GM23338 (cell line): ENCODE results near the gene ANGPTL2. TPM values are rescaled to one million over a fixed set of nuclear protein-coding genes. Genes with fewer than 3 reads are reported as not detected.

Experiments
- ATAC-seq: fragments of 200-7000 bp; cut with Tn5 transposase; 3 replicates; pipeline ENCODE4 v1.9.1; 2020
- DNase-seq: peaks from one replicate; pipeline ENCODE4 v3.0.0-alpha.2; 2015; ENCODE audit warnings: low spot score
- H2AFZ ChIP-seq: fragments of 200-600 bp; sonication (generic); 2 replicates; pipeline ENCODE4 v1.8.0; 2016; ENCODE audit warnings: antibody characterized with exemption, mild to moderate bottlenecking, moderate library complexity
- H3F3A ChIP-seq: fragments of 200-600 bp; sonication (generic); replicated peaks from 2 replicates; pipeline ENCODE4 v1.8.0; 2017; ENCODE audit warnings: antibody characterized with exemption, mixed run types, low read depth
- H3K27ac ChIP-seq: fragments of 200-600 bp; sonication (generic); 2 replicates; pipeline ENCODE4 v1.6.1; 2016; ENCODE audit warnings: low read depth
- H3K27me3 ChIP-seq: fragments of 200-600 bp; sonication (generic); 2 replicates; pipeline ENCODE4 v1.8.0; 2016; ENCODE audit warnings: mild to moderate bottlenecking, mixed run types, moderate library complexity; ENCODE audit not compliant: insufficient read depth
- H3K36me3 ChIP-seq: fragments of 200-600 bp; sonication (generic); 2 replicates; pipeline ENCODE4 v1.8.0; 2016; ENCODE audit warnings: mild to moderate bottlenecking; ENCODE audit not compliant: insufficient read depth
- H3K4me1 ChIP-seq: fragments of 200-600 bp; sonication (generic); 2 replicates; pipeline ENCODE4 v1.8.0; 2016; ENCODE audit warnings: mild to moderate bottlenecking, moderate library complexity; ENCODE audit not compliant: insufficient read depth
- H3K4me2 ChIP-seq: fragments of 200-600 bp; sonication (generic); 2 replicates; pipeline ENCODE4 v1.7.1; 2017; ENCODE audit warnings: mixed run types
- H3K4me3 ChIP-seq: fragments of 200-600 bp; sonication (generic); 2 replicates; pipeline ENCODE4 v1.6.1; 2016; ENCODE audit warnings: mixed run types
- H3K79me2 ChIP-seq: fragments of 200-600 bp; sonication (generic); replicated peaks from 2 replicates; pipeline ENCODE4 v1.8.0; 2017; ENCODE audit warnings: mild to moderate bottlenecking; ENCODE audit not compliant: insufficient read depth
- H3K9me2 ChIP-seq: fragments of 200-600 bp; sonication (generic); 2 replicates; pipeline ENCODE4 v1.8.0; 2017; ENCODE audit not compliant: insufficient read depth
- H4K20me1 ChIP-seq: fragments of 200-600 bp; sonication (generic); replicated peaks from 2 replicates; pipeline ENCODE4 v1.8.0; 2017; ENCODE audit warnings: mild to moderate bottlenecking; ENCODE audit not compliant: insufficient read depth
- H3K27ac Mint-ChIP-seq: 2 replicates; pipeline ENCODE4 v1.8.0; 2020; ENCODE audit warnings: inconsistent platforms, mild to moderate bottlenecking, moderate library complexity, mixed read lengths
- H3K27me3 Mint-ChIP-seq: 3 replicates; pipeline ENCODE4 v1.8.0; 2022; ENCODE audit warnings: low read depth, mild to moderate bottlenecking, moderate library complexity, mixed read lengths, inconsistent platforms; ENCODE audit not compliant: insufficient read depth, poor library complexity
- H3K36me3 Mint-ChIP-seq: 3 replicates; pipeline ENCODE4 v1.8.0; 2021; ENCODE audit warnings: low read depth, mild to moderate bottlenecking, inconsistent platforms, moderate library complexity, mixed read lengths
- H3K4me1 Mint-ChIP-seq: 3 replicates; pipeline ENCODE4 v1.8.0; 2020; ENCODE audit warnings: mild to moderate bottlenecking, inconsistent platforms, mixed read lengths
- H3K4me3 Mint-ChIP-seq: 3 replicates; pipeline ENCODE4 v1.8.0; 2021; ENCODE audit warnings: moderate library complexity, mild to moderate bottlenecking, inconsistent platforms, mixed read lengths
- H3K9me3 Mint-ChIP-seq: 3 replicates; pipeline ENCODE4 v1.8.0; 2020; ENCODE audit warnings: moderate library complexity, mild to moderate bottlenecking, inconsistent platforms, mixed read lengths
- ETS1 ChIP-seq: IDR thresholded peaks from 2 replicates; pipeline ENCODE4 v1.6.1; 2016; ENCODE audit warnings: antibody characterized with exemption
- EZH2 ChIP-seq: fragments of 200-600 bp; sonication (generic); IDR thresholded peaks from one replicate; pipeline ENCODE4 v1.8.0; 2017; ENCODE audit warnings: antibody characterized with exemption, mild to moderate bottlenecking, low read depth; ENCODE audit not compliant: unreplicated experiment
- EZH2phosphoT487 ChIP-seq: fragments of 200-600 bp; sonication (generic); IDR thresholded peaks from one replicate; pipeline ENCODE4 v1.8.1; 2018; ENCODE audit warnings: antibody characterized with exemption; ENCODE audit not compliant: unreplicated experiment
- JUNB ChIP-seq: IDR thresholded peaks from one replicate; pipeline ENCODE4 v1.6.1; 2016; ENCODE audit warnings: antibody characterized with exemption; ENCODE audit not compliant: unreplicated experiment
- ZNF114 ChIP-seq: fragments of 250-450 bp; sonication (Bioruptor Pico); IDR thresholded peaks from 2 replicates; pipeline ENCODE4 v1.5.0; 2020; ENCODE audit warnings: mild to moderate bottlenecking, moderate library complexity
- polyA plus RNA-seq: library from polyadenylated mRNA; unstranded; fragments of >200 nt; fragmentation: Nextera tagmentation; extraction: Ambion mirVana; gene quantifications from 2 replicates; pipeline ENCODE4 v1.2.1, GENCODE V29; 2016
- total RNA-seq: library from RNA; depleted of rRNA; stranded (reverse); fragments of >200 nt; shearing (Covaris generic); gene quantifications from 2 replicates; pipeline ENCODE4 v1.2.3, GENCODE V29; 2014
- TF ChIP-seq, protein P1 (sequence below): fragments of 250-450 bp; sonication (Bioruptor Pico); IDR thresholded peaks from 2 replicates; pipeline ENCODE4 v1.5.0; 2020; ENCODE audit warnings: mild to moderate bottlenecking, moderate library complexity
- TF ChIP-seq, protein P2 (sequence below): IDR thresholded peaks from one replicate; pipeline ENCODE4 v1.6.1; 2018; ENCODE audit warnings: antibody characterized with exemption; ENCODE audit not compliant: unreplicated experiment

ANGPTL2 gene
- total and polyA plus RNA-seq, 2 experiments from 2014 or later: 2.9 to 5.2 TPM

- TF ChIP-seq, protein P1, sequence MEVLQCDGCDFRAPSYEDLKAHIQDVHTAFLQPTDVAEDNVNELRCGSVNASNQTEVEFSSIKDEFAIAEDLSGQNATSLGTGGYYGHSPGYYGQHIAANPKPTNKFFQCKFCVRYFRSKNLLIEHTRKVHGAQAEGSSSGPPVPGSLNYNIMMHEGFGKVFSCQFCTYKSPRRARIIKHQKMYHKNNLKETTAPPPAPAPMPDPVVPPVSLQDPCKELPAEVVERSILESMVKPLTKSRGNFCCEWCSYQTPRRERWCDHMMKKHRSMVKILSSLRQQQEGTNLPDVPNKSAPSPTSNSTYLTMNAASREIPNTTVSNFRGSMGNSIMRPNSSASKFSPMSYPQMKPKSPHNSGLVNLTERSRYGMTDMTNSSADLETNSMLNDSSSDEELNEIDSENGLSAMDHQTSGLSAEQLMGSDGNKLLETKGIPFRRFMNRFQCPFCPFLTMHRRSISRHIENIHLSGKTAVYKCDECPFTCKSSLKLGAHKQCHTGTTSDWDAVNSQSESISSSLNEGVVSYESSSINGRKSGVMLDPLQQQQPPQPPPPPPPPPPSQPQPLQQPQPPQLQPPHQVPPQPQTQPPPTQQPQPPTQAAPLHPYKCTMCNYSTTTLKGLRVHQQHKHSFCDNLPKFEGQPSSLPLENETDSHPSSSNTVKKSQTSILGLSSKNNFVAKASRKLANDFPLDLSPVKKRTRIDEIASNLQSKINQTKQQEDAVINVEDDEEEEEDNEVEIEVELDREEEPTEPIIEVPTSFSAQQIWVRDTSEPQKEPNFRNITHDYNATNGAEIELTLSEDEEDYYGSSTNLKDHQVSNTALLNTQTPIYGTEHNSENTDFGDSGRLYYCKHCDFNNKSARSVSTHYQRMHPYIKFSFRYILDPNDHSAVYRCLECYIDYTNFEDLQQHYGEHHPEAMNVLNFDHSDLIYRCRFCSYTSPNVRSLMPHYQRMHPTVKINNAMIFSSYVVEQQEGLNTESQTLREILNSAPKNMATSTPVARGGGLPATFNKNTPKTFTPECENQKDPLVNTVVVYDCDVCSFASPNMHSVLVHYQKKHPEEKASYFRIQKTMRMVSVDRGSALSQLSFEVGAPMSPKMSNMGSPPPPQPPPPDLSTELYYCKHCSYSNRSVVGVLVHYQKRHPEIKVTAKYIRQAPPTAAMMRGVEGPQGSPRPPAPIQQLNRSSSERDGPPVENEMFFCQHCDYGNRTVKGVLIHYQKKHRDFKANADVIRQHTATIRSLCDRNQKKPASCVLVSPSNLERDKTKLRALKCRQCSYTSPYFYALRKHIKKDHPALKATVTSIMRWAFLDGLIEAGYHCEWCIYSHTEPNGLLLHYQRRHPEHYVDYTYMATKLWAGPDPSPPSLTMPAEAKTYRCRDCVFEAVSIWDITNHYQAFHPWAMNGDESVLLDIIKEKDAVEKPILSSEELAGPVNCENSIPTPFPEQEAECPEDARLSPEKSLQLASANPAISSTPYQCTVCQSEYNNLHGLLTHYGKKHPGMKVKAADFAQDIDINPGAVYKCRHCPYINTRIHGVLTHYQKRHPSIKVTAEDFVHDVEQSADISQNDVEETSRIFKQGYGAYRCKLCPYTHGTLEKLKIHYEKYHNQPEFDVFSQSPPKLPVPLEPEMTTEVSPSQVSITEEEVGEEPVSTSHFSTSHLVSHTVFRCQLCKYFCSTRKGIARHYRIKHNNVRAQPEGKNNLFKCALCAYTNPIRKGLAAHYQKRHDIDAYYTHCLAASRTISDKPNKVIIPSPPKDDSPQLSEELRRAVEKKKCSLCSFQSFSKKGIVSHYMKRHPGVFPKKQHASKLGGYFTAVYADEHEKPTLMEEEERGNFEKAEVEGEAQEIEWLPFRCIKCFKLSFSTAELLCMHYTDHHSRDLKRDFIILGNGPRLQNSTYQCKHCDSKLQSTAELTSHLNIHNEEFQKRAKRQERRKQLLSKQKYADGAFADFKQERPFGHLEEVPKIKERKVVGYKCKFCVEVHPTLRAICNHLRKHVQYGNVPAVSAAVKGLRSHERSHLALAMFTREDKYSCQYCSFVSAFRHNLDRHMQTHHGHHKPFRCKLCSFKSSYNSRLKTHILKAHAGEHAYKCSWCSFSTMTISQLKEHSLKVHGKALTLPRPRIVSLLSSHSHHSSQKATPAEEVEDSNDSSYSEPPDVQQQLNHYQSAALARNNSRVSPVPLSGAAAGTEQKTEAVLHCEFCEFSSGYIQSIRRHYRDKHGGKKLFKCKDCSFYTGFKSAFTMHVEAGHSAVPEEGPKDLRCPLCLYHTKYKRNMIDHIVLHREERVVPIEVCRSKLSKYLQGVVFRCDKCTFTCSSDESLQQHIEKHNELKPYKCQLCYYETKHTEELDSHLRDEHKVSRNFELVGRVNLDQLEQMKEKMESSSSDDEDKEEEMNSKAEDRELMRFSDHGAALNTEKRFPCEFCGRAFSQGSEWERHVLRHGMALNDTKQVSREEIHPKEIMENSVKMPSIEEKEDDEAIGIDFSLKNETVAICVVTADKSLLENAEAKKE: no peak
- TF ChIP-seq EZH2phosphoT487 (no peak), JUNB (no peak), ZNF114 (CRISPR knock-in tag) (no peak)
- TF ChIP-seq, protein P2, sequence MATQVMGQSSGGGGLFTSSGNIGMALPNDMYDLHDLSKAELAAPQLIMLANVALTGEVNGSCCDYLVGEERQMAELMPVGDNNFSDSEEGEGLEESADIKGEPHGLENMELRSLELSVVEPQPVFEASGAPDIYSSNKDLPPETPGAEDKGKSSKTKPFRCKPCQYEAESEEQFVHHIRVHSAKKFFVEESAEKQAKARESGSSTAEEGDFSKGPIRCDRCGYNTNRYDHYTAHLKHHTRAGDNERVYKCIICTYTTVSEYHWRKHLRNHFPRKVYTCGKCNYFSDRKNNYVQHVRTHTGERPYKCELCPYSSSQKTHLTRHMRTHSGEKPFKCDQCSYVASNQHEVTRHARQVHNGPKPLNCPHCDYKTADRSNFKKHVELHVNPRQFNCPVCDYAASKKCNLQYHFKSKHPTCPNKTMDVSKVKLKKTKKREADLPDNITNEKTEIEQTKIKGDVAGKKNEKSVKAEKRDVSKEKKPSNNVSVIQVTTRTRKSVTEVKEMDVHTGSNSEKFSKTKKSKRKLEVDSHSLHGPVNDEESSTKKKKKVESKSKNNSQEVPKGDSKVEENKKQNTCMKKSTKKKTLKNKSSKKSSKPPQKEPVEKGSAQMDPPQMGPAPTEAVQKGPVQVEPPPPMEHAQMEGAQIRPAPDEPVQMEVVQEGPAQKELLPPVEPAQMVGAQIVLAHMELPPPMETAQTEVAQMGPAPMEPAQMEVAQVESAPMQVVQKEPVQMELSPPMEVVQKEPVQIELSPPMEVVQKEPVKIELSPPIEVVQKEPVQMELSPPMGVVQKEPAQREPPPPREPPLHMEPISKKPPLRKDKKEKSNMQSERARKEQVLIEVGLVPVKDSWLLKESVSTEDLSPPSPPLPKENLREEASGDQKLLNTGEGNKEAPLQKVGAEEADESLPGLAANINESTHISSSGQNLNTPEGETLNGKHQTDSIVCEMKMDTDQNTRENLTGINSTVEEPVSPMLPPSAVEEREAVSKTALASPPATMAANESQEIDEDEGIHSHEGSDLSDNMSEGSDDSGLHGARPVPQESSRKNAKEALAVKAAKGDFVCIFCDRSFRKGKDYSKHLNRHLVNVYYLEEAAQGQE: no peak
These were observed 54.7 kb downstream of the ANGPTL2 start (continued) for GRCh38 chr9:127067603-127068220.

DNA sequence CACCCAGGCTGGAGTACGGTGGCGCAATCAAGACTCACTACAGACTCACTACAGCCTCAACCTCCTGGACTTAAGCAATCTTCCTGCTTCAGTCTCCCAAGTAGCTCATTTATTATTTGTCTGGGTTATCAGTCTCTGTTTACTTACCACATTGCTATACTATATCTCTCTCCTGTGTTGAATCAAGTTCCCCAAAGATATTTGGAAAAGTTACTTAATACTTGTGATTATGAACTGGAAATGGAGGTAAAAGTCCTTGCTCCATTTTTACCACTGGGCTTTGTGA is 55.6 kb downstream of the ANGPTL2 start:
- Histone ChIP-seq H3F3A (no peaks in the 10 kb centered on the region), H3K4me1 (no peaks in the 10 kb centered on the region), H3K9me2 (peaks cover 7% of the 10 kb centered on the region; the same call in 1 of the 2 replicates), H3K27me3 (no peaks in the 10 kb centered on the region), H2AFZ (no peak overlapping the region), H3K27ac (no peak overlapping the region), H3K4me2 (no peak overlapping the region), H4K20me1 (no peaks in the 10 kb centered on the region), H3K79me2 (no peaks in the 10 kb centered on the region), H3K4me3 (no peak overlapping the region), H3K36me3 (no peaks in the 10 kb centered on the region)
- Mint-ChIP-seq H3K4me3 (no peak overlapping the region), H3K9me3 (peaks cover 2% of the 10 kb centered on the region; the same call in 2 of the 3 replicates), H3K27ac (no peak overlapping the region), H3K36me3 (peaks cover 7% of the 10 kb centered on the region; the same call in 1 of the 3 replicates), H3K4me1 (peaks cover 8% of the 10 kb centered on the region), H3K27me3 (peaks cover 5% of the 10 kb centered on the region)
- ATAC-seq: no peak
- DNase-seq: no peak
- TF ChIP-seq EZH2: no peak
- no peak for TF ChIP-seq EZH2phosphoT487
- TF ChIP-seq ETS1: no peak
- no peak for TF ChIP-seq JUNB
